Cardiac fibroblast (primary cell): ENCODE data around the gene UBR3.
A peak's percentile ranks its signal among the peaks of the same experiment; 100 is the strongest.
"Not testable (repeated sequence)": the region's sequence is repeated elsewhere in the genome, so short reads cannot be mapped to it uniquely, and the experiment has no call there.

Experiments
- DNase-seq, 2 donors: peaks; one replicate each; pipeline versions ENCODE4 v3.0.0 to v3.0.0-alpha.2; 2010; ENCODE audit warnings: low read depth in 2 of 2
- H3K4me3 ChIP-seq, 2 donors: replicated peaks in 1 of 2; 1 replicate in 1 of 2; 2 replicates in 1 of 2; pipeline ENCODE4 v1.5.1; 2011; ENCODE audit warnings: low read depth in 2 of 2, low read length in 2 of 2, mild to moderate bottlenecking in 2 of 2, moderate library complexity in 1 of 2
- CTCF ChIP-seq: IDR thresholded peaks from one replicate; pipeline ENCODE4 v1.5.1; 2011; ENCODE audit warnings: low read depth, mild to moderate bottlenecking, low read length, inconsistent platforms

Gene UBR3

GRCh38 chr2:169808221-169808620 lies 19.0 kb upstream of the UBR3 start:
- peak; percentile 57 to 87 for DNase-seq
- no peak for TF ChIP-seq CTCF
- H3K4me3 ChIP-seq: no peak overlapping the region

DNA sequence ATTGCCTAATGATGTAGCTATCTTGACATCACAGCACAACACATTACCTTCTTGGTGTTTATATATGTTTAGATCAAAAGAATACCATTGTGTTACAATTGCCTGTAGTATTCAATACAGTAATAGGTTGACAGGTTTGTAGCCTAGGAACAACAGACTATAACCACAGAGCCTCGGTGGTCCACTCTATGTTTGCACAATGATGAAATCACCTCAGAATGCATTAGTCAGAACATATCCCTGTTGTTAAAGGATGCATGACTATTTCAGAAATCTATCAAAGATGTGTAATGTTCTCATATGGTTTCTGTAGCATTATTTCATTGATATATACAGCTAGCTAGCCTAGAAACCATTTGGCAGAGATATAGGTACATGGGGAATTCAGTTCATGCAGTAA lies 11.4 kb upstream of the UBR3 start:
- no peak overlapping the region for H3K4me3 ChIP-seq
- DNase-seq: peak; percentile 51 to 92
- no peak for TF ChIP-seq CTCF

DNA sequence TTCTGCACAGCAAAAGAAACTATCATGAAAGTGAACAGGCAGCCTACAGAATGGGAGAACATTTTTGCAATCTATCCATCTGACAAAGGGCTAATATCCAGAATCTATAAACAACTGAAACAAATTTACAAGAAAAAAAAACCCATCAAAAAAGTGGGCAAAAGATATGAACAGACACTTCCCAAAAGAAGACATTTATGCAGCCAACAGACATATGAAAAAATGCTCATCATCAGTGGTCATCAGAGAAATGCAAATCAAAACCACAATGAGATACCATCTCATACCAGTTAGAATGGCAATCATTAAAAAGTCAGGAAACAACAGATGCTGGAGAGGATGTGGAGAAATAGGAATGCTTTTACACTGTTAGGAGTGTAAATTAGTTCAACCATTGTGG lies 10.3 kb upstream of the UBR3 start:
- DNase-seq: not testable (repeated sequence)

GRCh38 chr2:169817369-169817768 lies 9.9 kb upstream of the UBR3 start:
- H3K4me3 ChIP-seq, DNase-seq: not testable (repeated sequence)

More for the DNA sequence above, 10.3 kb upstream of the UBR3 start:
- not testable (repeated sequence) for H3K4me3 ChIP-seq

DNA sequence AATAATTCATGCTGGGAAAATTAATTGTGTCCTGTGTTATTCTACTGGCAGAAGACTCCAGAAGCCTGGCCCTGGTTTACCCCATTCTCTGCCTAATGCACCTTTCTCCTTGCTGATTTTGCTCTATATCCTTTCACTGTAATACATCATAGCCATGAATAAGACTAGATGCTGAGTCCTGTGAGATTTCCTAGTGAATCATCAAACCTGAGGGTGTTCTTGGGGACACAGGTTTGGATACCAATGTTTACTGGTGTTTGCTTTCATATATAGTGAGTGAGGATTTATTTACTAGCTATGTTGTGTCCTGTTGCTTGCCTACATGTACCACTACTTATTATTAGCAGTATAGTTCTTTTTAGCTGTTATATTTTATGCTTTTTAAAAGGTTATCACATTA lies 9.0 kb upstream of the UBR3 start:
- peak in 1 of 2 donors; percentile 44 for DNase-seq
- H3K4me3 ChIP-seq: no peak overlapping the region
- no peak for TF ChIP-seq CTCF

DNA sequence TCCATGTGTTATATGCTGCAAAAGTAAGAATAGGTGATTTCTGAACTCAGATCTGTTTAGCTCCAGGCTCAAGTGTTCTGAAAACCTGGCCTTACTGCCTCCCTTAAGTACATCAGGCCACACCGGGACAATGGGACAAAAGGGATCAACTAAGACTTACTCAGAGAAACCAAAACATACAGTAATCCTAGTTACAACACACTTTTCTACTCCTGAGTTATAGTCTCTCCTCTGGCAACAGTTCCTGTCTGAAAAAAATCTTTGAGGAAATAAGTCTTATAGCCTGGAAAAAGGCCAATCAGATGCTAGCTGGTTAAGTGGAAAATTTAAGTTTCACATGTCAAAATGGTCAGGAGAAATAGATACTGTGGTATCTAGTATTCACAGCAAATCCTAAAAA lies 8.1 kb upstream of the UBR3 start:
- DNase-seq: peak; percentile 60 to 76
- TF ChIP-seq CTCF: no peak
- no peak overlapping the region for H3K4me3 ChIP-seq

DNA sequence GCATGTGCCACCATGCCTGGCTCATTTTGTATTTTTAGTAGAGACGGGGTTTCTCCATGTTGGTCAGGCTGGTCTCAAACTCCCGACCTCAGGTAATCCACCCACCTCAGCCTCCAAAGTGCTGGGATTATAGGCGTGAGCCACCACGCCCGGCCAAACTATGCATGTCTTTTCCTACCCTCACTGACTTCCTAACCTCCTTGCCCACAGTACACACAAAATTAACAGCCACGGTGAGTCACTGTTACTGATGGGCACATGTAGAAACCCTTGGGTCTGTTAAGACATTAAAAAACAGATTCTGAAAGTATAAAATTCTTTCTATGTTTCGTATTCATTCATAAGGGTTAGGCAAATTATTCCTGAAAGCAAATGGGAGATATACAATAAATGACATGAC lies 7.2 kb upstream of the UBR3 start:
- DNase-seq: peak in 1 of 2 donors; percentile 59
- not testable (repeated sequence) for H3K4me3 ChIP-seq

DNA sequence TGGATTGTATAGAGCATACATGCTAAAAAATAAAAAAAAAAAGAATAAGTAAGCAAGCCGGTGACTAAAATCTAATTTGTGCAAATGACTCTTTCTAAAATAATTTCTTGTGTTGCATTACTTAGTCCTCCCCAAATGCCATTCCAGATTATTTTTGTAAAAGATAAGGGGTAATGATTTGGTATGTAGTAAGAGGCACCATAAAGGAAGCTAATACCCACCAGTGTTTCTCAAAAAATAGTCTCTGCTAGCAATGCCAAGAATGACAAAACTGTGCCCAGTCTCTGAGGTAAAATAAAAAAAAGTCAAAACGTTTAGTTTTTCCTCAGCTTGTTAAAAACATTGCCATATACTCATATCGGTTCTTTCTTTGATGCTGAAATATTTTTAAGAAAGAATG lies 5.2 kb upstream of the UBR3 start:
- no peak overlapping the region for H3K4me3 ChIP-seq
- peak in 1 of 2 donors; percentile 26 for DNase-seq
- TF ChIP-seq CTCF: no peak
